Measurements from ENCODE around the gene CD40. TPM values are rescaled to one million over a fixed set of nuclear protein-coding genes. Genes with fewer than 3 reads are reported as not detected.

The CD40 gene
- total RNA-seq, 1 donor from 2014 or later: 6.8 TPM

- Histone ChIP-seq H3K27ac (replicated peaks) (peak overlapping the region; percentile 88), H3K9me3 (replicated peaks) (no peaks in the 10 kb centered on the region), H3K4me1 (peaks cover 56% of the 10 kb centered on the region), H3K36me3 (peaks cover 24% of the 10 kb centered on the region), H3K27me3 (ENCODE audit: low read depth) (no peaks in the 10 kb centered on the region), H3K4me3 (peak overlapping the region; percentile 75)
- DNase-seq: no peak
- TF ChIP-seq, protein P1, sequence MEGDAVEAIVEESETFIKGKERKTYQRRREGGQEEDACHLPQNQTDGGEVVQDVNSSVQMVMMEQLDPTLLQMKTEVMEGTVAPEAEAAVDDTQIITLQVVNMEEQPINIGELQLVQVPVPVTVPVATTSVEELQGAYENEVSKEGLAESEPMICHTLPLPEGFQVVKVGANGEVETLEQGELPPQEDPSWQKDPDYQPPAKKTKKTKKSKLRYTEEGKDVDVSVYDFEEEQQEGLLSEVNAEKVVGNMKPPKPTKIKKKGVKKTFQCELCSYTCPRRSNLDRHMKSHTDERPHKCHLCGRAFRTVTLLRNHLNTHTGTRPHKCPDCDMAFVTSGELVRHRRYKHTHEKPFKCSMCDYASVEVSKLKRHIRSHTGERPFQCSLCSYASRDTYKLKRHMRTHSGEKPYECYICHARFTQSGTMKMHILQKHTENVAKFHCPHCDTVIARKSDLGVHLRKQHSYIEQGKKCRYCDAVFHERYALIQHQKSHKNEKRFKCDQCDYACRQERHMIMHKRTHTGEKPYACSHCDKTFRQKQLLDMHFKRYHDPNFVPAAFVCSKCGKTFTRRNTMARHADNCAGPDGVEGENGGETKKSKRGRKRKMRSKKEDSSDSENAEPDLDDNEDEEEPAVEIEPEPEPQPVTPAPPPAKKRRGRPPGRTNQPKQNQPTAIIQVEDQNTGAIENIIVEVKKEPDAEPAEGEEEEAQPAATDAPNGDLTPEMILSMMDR (IDR thresholded peaks at IDR 0.05; ENCODE audit: borderline replicate concordance): no peak
- intact Hi-C loops (cut with micrococcal nuclease): no loop called here
Measured at GRCh38 chr20:46119547-46119946, 1.4 kb downstream of the CD40 start.

DNA sequence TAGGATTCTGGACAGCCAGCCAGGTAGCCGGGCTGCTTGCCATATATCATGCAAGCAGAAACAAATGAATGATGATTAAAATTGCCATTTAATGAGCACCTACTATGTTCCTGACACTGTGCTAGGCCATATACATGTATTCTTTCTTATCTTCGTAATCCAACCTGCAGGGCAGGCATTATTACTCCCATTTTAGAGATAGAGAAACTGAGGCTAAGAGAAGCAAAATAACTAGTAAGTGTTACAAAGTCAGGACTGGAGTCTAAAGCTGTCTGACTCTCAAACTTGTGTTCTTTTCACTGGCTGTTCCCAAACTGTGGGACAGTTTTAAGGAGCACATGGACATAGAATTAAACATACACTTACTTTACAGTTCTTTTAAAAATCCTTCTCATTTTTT, 2.0 kb downstream of the CD40 start:
- H3K27ac ChIP-seq (replicated peaks): peak overlapping the region; percentile 56
- peaks cover 56% of the 10 kb centered on the region for H3K4me1 ChIP-seq
- TF ChIP-seq, protein P1 (IDR thresholded peaks at IDR 0.05; ENCODE audit: borderline replicate concordance): no peak
- H3K4me3 ChIP-seq: no peak overlapping the region
- no peaks in the 10 kb centered on the region for H3K9me3 ChIP-seq (replicated peaks)
- DNase-seq: no peak
- peaks cover 24% of the 10 kb centered on the region for H3K36me3 ChIP-seq
- no peaks in the 10 kb centered on the region for H3K27me3 ChIP-seq (ENCODE audit: low read depth)
- intact Hi-C loops (cut with micrococcal nuclease): loop anchor here (10.0 kb wide), 1 partner anchor 205 kb away; no protein-coding TSS in a partner anchor

DNA sequence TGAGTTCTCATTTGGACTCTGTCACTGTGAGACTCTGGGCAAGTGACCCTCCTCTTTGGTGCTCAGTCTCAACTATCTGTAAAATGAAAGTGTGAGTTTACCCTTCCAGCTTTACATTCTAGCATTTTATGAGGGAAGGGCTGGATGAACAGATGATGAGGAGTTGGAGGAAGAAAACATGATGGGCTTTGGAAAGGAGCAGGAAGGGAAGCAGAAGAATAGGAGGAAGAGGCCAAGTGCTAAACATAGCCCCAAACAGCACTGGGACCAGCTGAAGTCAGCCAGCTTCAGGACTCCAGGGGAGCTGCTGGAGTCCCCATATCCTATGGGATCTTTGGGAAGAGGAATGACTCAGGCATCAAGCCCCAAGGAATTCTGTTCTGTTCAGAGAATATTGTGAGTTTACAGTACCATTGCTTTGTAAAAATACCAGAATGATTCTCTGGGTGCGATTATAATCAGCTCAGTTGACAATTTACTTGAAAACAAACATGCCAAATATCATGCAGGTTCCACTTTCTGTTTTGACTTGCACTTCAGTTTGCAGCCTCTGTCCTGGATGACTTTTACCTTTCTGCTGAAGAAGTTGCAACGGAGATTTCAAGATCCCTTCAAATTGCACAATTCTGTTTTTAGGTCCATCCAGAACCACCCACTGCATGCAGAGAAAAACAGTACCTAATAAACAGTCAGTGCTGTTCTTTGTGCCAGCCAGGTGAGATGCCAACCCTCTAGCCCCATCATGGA, 3.2 kb downstream of the CD40 start:
- H3K9me3 ChIP-seq (replicated peaks): no peaks in the 10 kb centered on the region
- no peaks in the 10 kb centered on the region for H3K27me3 ChIP-seq (ENCODE audit: low read depth)
- H3K27ac ChIP-seq (replicated peaks): peak overlapping the region; percentile 56
- H3K4me1 ChIP-seq: peaks cover 56% of the 10 kb centered on the region
- intact Hi-C loops (cut with micrococcal nuclease): loop anchor here (10.0 kb wide), 1 partner anchor 203 kb away; no protein-coding TSS in a partner anchor
- DNase-seq: no peak
- TF ChIP-seq, protein P1 (IDR thresholded peaks at IDR 0.05; ENCODE audit: borderline replicate concordance): no peak
- H3K36me3 ChIP-seq: peaks cover 33% of the 10 kb centered on the region
- H3K4me3 ChIP-seq: no peak overlapping the region

DNA sequence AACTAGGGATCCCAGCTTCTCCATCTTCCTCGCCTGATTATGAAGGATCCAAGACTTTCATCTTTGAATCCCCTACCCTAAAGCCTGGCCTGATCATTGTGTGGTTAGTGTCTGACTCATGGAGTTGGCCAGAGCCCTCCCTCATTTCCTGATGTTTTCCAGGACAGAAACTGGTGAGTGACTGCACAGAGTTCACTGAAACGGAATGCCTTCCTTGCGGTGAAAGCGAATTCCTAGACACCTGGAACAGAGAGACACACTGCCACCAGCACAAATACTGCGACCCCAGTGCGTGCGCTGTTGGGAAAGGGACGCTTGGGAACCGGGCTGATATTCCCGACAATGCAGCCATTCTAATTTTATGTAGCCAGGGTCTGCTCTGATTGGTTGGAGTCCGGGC, 4.0 kb downstream of the CD40 start:
- Histone ChIP-seq H3K4me1 (peaks cover 55% of the 10 kb centered on the region), H3K36me3 (peaks cover 39% of the 10 kb centered on the region), H3K4me3 (no peak overlapping the region), H3K27ac (replicated peaks) (peak overlapping the region; percentile 56), H3K9me3 (replicated peaks) (no peaks in the 10 kb centered on the region), H3K27me3 (ENCODE audit: low read depth) (no peaks in the 10 kb centered on the region)
- TF ChIP-seq, protein P1 (IDR thresholded peaks at IDR 0.05; ENCODE audit: borderline replicate concordance): no peak
- DNase-seq: no peak
- intact Hi-C loops (cut with micrococcal nuclease): loop anchor here (10.0 kb wide), 1 partner anchor 203 kb away; no protein-coding TSS in a partner anchor

- no peaks in the 10 kb centered on the region for H3K27me3 ChIP-seq (ENCODE audit: low read depth)
- no peaks in the 10 kb centered on the region for H3K9me3 ChIP-seq (replicated peaks)
- H3K36me3 ChIP-seq: peaks cover 42% of the 10 kb centered on the region
- no peak overlapping the region for H3K27ac ChIP-seq (replicated peaks)
- H3K4me1 ChIP-seq: peaks cover 47% of the 10 kb centered on the region
- H3K4me3 ChIP-seq: no peak overlapping the region
- DNase-seq: no peak
- TF ChIP-seq, protein P1 (IDR thresholded peaks at IDR 0.05; ENCODE audit: borderline replicate concordance): no peak
- intact Hi-C loops (cut with micrococcal nuclease): loop anchor here (10.0 kb wide), 1 partner anchor 202 kb away; no protein-coding TSS in a partner anchor
Measured at GRCh38 chr20:46122516-46123481, 4.7 kb downstream of the CD40 start.
